ENCODE results near the gene CSMD2.

The CSMD2 gene

DNA sequence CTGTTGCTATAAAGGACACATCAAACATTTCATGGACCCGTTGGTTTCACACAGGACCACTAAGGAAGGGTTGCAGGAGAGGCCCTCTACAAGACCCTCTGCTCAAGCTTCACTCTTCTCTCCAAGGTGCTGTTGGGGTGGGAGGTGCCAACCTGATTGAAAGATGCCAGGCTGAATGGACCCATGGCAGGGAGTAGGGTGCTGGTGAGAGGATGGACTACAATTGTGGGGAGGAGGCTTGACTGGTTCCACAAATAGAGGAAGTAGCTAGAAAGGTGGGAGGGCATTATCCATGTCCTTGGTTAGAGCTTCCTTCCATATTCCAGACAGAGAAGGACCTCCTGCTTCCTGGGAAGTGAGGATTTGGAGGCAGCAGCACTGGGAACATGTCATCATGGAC, 468.7 kb downstream of the CSMD2 start:
- no peak for DNase-seq (ENCODE audit: low read depth in 2 of 3, low spot score in 1 of 3)

DNA sequence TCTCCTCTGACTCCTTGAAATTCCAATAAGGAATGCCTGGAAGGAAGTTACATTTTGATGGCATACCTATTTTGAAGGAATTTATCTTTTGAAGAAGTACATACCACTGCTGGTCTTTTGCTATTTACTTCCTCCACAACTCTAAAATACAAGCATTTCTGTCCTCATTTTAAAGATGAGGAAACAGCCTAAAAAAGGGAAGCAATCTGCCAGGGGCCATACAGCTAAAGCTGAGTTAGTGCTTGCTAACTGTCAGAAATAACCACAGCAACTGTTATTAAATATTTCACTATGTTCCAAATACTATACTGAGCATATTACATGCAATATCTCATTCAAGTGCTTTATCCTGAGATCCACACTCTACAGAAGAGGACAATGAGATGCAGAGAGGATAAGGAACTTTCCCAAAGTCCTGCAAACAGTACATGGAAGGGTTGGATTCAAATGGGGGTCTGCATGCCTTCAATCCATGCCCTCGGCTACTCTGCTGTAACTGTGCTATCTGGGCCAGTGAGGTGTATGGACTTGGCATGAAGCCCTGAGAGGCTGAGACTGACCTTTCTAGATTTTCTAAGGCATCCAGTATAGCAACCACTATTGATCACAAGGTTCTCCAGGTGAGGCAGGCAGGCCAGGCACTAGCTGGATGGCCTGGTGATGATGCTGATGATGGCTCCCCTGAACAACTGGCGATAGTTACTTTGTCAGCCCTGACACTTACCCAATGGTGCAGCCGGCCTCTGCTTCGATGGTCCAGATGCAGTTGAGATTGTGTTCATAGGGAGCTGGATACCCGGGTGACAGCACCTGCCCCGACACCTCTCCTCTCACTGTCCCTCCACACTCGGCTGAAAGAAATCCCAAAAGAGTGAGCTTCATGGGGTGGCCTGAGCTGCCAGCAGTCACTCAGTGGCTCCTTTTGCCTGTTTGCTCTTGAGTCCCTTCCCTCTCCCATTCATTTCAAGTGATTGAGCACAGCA, 472.5 kb downstream of the CSMD2 start:
- no peak for DNase-seq (ENCODE audit: low read depth in 2 of 3, low spot score in 1 of 3)

DNA sequence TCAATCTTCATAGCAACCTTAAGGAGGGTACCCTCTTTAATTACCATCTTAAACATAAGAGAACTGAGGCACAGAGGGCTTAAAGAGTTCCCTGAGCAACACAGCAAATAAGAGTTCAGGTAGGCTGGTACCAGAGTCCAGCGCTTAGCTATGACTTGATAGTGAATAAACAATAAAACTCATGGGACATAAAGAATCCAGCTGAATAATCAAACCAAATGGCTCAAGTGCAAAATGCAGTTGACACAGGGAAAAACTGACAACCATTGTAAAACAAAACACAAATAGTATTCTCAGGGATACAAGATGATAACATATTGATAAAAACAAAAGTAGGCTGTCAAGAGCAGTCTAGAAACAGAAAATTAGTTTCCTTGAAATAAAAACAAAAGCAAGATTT, 478.0 kb downstream of the CSMD2 start:
- no peak for DNase-seq (ENCODE audit: low read depth in 2 of 3, low spot score in 1 of 3)

DNA sequence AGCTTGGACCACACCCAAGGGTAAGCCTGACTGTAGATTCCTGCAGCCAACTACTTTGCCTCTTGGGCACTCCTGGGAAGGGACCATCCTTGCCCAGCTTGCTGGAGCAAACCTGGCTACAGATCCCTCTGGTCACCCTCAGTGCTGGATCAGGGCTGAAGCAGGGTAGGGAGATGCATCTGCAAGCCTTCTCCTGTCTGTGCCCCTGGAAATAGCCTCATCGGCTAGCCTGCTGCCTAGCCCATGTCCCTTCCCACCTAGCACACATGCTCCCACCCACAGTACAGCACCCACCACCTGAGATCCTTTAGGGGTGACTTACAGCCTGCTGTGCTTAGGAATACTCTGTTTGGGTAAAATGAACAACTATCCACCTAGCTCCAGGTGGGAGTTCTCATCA, 478.5 kb downstream of the CSMD2 start:
- DNase-seq (ENCODE audit: low read depth in 2 of 3, low spot score in 1 of 3), result no peak

DNA sequence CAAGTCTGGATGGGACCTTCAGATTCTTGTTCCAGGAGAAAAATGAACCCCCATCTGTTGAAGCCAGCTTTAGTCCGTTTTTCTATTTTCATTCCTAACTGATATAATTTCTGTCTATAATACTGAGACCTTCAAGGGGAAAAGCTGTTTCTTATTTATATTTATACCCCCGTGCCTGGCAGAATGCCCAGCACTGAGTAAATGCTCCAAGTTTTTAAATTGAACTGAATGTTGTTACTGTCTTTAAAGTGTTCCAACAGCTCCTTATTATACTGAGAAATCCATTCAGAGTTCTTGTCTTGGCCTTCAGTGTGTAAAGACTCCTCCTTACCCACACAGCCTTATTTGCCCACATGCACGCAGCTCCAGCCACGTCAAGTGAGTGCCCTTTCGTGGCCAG, 479.8 kb downstream of the CSMD2 start:
- no peak for DNase-seq (ENCODE audit: low read depth in 2 of 3, low spot score in 1 of 3)

DNA sequence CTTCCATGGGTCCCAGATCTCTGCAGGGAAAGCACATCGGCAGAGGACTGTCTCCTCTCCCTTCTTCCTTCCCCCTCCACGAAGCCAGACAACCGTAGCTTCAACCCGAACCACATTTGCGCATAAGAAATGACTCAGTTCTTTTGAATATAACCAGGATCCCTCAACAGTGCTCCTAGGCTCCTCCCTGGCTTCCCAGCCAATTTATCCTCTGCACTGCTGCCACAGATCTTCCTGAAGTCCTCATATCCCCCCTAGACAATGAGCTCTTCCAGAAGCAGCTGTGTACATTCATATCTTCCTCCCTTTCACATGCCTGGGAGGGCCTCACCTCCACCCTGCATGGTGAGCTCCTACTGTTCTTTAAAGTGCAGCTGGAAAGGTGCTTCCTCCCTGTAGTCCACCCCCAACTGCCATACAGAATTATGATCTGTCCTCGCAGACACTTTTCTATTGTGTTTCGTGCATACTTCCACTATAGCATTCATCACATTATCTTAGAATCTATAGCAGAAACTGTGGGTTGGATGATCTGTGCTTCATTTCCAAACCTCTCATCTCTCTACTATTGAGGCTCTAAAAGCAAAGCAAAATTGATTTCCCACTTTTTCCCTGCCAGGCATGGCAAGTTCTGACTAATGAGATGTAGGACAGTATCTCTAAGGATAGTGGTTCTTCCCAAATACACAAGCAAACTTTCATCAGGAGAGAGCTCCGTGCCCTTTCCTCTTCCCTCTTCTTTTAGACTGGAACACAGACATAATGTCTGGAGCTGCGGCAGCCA, 480.4 kb downstream of the CSMD2 start:
- DNase-seq (ENCODE audit: low read depth in 2 of 3, low spot score in 1 of 3), result no peak

DNA sequence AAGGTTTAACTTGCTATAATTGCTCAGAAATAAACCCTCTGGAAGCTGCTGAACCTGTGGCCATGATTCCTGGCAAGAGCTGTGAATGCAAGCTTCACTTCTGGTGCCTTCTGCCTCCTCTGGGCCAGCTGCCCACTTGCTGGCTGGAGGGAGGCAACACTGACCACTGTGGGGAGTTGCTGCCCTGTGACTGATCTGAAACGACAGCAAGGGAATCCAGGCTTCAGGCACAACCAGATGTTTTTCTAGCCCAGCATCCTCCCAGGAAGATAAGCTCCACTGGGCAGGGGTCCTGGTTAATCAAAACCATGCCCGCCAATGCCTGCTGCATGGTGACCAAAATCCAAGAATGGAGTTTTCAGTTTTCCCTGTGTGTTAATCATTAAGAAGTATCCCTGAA, 481.1 kb downstream of the CSMD2 start:
- DNase-seq (ENCODE audit: low read depth in 2 of 3, low spot score in 1 of 3), result no peak

DNA sequence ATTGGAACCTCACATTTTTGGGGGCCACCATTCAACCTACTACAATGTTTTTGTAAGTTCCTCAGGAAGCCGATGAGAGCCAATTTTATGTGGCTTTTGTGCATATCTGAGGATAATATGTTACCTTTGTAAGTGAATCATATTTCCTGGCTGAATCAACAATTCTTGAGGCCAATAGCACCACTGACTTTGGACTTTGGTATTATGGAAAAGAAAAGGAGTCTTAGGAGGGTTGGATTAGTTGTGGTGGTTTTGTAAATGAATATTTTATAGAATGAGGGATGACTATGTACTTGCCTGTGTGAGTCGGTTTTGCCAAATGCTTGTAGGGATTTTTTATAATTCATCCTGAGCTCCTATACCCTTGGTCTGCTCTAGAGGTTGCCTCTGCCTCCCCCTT, 482.7 kb downstream of the CSMD2 start:
- DNase-seq (ENCODE audit: low read depth in 2 of 3, low spot score in 1 of 3), result no peak

DNA sequence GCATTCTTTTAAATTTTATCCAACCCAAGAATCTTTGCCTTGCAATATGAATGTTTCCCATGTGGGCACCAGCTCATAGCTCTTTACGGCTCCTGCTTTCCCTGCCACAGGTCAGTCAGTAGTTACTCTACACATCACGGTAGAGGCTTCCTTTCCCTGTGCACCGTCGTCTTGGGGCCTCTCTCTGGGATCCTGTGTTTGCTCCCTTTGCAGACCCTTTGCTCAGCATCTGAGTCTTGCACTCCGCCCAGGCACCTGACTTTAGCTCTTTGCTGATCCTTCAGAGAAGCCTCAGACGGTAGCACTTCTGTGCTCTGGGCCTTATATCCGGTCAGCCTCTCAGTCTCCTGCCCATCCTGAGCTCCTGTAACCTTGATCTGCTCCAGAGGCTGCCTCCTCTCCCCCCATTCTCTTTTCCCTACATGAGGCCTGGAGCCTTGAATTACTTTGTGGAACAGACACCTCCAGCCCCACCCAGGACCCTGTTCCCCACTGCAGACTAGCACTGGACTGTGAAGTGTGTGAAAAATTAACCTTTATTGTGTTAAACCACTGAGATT, 484.7 kb downstream of the CSMD2 start:
- no peak for DNase-seq (ENCODE audit: low read depth in 2 of 3, low spot score in 1 of 3)

DNA sequence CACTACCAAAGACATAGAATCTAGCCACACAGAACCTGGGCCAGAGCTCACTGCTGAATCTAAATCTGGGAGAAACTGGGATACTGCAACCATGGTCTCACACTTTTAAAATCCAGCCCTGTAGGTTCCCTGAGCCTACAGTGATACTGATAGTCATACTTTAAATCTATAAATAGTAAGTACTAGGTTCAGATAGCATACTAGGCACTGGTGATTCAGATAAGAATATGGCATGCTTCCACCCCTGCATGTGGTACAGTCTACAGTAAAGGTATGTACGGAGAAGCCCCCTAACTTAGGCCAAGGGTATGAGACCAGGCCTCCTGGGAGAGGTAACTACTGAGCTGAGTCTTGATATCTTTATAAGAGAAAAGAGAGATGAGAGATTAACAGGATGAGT, 494.5 kb downstream of the CSMD2 start:
- no peak for DNase-seq (ENCODE audit: low read depth in 2 of 3, low spot score in 1 of 3)

DNA sequence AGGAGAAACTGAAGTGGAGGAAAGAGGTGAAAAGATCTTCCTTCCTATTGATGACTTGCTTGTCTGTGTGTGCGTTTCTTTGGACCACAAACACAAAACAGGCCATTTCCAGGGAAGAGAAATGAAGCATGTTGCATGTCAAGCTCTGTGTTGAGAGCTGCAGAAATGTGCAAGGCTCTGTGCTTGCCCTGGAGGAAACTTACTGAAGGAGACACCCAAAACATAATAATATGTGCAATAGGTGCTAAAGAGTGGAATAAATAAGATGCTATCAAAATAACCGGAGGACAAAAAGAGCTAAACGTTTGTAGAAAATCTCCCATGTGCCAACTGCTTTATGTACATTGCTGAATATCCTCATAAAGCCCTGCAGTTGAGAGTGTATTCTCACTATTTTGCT, 496.3 kb downstream of the CSMD2 start:
- DNase-seq (ENCODE audit: low read depth in 2 of 3, low spot score in 1 of 3), result no peak

DNA sequence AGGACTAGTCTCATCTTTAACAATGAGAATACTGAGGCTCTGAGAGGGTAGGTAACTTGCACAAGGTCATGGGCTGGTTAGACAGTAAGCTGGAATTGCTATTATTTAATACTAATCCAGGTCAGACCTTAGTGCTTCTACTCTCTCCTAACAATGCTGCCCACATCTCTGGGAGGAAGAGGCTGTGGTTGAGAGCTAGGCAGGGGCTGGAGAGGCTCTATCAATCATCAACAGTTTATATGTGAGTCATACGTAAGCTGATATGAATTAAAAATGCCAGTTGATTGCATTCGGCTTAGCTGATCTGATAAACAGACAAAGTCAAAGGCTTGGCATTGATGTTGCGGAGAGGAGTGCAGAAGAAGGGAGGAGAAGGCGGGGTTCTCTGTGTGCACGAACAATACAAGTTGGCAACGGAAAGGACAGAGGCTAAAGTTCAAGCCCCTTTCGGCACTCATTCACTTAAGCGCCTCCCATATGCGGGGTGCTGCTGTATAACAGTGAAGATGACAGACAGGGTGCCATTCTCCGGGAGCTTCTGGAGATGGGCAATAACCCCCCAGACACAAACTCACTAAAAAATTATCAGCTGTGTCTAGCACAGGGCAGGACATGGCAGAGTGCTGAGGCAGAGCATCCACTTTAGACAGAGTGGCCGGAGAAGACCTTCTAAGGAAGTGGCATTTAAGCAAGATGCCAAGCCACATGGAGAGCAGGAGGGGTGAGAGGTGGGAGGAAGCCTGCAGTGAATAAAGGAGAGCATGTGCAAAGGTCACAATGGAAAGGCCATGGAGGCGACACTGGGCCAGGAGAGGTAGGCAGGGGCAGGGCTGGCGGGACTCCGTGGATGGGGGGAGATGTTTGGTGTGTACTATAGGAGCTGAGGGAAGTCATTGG, 497.4 kb downstream of the CSMD2 start:
- DNase-seq (ENCODE audit: low read depth in 2 of 3, low spot score in 1 of 3), result no peak

DNA sequence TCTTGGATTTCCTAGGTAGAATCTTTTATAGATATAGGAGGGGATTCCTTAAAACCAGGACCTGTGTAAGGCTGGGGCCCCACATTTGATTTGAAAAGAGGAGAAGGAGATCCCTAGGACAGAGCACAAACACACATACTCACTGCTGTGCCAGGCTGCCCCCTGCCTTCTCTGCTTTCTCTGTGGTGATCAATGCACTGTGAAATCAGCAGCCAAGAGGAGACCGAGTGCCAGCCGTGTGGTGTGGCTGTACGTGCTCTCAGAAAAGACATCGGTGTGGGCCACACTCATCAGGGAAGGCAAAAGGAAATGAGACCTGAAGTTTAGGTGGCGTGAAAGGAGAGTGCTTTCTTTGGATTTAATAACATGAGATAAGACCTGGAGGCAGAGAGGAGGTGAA, 498.4 kb downstream of the CSMD2 start:
- DNase-seq (ENCODE audit: low read depth in 2 of 3, low spot score in 1 of 3), result no peak

DNA sequence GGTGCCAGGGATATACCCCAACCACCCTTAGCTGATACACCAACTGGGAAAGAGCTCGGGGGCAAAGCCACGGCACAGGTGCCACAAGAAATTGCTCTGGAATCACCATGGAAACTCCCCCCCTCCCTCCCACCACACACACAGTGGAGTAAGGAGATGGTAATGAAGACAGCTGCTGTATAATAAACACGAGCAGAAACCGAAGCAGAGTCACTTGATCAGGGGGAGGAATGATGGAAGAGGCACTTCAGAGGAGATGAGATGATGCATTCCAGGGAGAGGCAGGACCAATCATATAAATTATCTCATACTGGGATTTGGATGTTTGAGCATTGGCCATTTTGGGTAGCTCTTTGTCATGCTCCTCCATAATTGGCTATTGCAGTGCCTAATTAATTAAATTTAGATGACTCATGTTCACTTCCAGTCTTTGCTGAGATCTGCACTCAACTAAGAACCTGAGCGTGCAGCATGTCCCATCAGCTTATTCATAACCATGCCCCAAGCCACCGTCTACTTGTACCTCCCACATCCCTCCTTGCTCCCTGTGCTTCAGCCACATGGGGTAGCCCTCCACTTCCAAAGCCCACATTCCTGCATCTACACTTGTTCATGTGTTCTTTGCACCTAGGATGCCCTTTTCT, 503.1 kb downstream of the CSMD2 start:
- no peak for DNase-seq (ENCODE audit: low read depth in 2 of 3, low spot score in 1 of 3)

DNA sequence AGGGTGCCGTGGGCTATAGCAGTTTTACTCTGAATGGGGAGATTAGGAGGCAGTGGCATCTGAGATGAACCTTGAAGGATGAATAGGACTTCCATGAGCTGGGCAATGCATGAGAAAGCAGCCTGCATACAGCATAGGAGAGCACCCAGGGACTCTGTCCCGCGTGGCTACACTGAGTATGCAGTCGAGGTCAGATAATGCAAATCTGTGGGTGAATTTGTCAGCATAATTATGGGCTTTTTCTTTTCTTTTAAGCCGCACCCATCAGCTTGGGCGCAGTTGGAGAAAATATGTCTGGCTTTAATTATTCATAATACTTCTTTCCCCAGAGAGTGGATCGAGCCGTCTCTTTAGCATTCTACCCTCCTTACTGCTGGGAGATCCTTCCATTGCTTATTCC, 504.1 kb downstream of the CSMD2 start:
- no peak for DNase-seq (ENCODE audit: low read depth in 2 of 3, low spot score in 1 of 3)

DNA sequence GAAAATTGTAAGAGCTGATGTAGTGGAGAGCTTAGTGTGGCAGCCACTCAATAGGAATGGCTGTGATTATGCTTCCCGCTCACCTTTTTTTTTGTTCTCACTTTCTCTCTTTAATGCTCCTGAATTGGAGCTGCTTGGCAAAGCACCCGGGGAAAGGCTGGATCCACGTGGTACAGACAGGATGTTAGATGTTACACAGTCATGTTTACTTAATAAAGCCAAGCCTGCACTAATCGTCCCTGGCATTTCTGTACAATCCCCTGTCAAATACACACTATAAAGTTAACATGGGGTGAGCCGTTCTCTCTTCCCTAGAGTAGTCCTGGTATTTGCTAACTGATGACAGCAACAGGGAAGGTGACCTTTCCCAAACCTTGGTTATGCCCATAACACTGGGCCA, 504.8 kb downstream of the CSMD2 start:
- DNase-seq (ENCODE audit: low read depth in 2 of 3, low spot score in 1 of 3), result no peak

DNA sequence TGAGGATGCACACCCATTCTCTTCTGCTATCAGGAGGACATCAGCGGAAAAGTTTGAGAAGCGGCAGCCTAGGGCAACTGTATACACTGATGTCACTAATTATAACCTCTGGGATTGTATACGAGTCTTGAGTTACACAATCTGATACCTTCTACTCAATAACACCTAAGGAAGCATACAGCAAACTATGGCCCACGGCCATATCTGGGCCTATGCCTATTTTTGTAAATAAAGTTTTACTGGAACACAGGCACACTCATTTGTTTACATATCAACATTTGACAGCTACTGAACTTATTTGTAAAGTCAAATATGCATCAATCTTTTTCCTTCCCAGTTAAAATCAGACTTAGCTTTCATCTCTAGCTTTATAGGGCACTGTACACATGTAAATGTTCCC, 505.4 kb downstream of the CSMD2 start:
- DNase-seq (ENCODE audit: low read depth in 2 of 3, low spot score in 1 of 3), result no peak

DNA sequence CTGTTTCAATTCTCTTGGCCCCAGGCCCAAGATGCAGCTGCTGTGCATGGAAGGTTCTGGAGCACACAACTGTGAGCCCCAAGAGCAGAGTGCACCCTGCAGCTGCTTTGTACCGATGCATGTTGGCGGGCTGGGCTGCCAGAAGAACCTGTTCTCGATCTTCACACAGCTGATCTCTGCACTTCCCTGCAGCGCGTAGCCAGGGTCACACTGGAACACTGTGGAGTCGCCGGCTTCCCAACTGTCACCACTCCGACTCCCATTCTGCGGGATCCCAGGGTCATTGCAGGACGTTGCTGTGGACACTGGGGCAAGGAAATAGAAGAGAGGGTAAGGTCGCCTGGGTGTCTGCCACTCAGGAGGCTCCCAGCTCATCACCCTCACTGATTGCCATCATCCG, 507.2 kb downstream of the CSMD2 start:
- DNase-seq (ENCODE audit: low read depth in 2 of 3, low spot score in 1 of 3), result no peak

DNA sequence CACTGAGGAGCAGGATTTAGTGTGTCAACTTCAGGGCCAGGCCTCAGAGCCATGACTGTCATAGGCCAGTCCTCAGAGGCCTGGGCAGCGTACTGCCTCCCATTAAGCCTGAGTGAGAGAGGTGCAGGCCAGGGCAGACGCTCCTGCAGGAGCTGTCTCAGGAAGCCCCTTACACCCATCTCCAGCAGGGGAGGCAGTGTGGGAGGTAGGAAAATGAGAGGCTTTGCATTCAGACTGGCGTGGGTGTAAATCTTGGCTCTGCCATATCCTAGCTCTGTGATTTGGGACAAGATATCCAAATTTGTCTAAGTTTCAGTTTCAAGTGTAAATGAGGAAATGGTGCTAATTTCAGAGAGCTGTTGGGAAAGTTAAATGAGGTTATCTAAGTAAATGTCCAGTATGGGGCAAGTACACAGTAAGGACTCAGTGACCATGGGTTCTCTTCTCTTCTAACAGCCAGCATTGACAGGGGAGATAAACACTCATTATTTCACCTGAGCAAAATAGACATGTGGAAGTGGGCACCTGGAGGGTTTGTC, 508.5 kb downstream of the CSMD2 start:
- DNase-seq (ENCODE audit: low read depth in 2 of 3, low spot score in 1 of 3), result no peak

DNA sequence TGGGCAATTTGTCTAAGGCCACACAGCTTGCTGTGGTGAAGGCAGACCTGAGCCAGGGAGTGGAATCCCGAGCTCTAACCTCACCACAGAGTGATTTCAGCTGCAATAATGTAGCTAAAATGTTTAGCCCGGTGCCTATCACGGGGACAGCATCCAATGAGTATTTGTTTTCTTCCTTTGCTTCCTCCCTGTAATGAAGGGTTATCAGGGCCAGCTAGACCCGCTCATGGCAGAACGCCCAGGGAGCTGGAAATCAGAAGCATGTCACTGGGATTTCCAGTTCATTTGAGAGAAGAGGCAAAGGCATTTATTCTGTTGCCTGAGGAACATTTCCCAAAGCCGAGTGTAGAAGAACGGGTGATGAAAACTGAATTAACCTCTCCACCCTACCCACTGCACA, 509.5 kb downstream of the CSMD2 start:
- DNase-seq (ENCODE audit: low read depth in 2 of 3, low spot score in 1 of 3), result no peak

Data from stimulated activated CD4-positive, alpha-beta T cell treated with anti-CD3 and anti-CD28 coated beads, Interleukin-12 subunit alpha, Interleukin-12 subunit beta, amount 100 ng/mL, for 48 hours (primary cell).